CD14-positive monocyte (primary cell): ENCODE data around the gene SRI. TPM values are rescaled to one million over a fixed set of nuclear protein-coding genes. Genes with fewer than 3 reads are reported as not detected.

Source experiments
- DNase-seq, 3 donors: peaks; one replicate each; pipeline ENCODE4 v3.0.0-alpha.2; 2011 to 2022
- H2AFZ ChIP-seq: 2 replicates; pipeline ENCODE4 v1.6.0; 2012; ENCODE audit warnings: mild to moderate bottlenecking, low read depth, low read length, inconsistent platforms; ENCODE audit not compliant: insufficient read depth, poor library complexity, severe bottlenecking
- H3K27ac ChIP-seq, 2 donors: 1 replicate in 1 of 2; 2 replicates in 1 of 2; pipeline ENCODE4 v1.5.1; 2012 to 2013; ENCODE audit warnings: low read length in 2 of 2, control low read depth in 1 of 2, inconsistent platforms in 1 of 2, low read depth in 1 of 2, mild to moderate bottlenecking in 1 of 2
- H3K27me3 ChIP-seq, 2 donors: one replicate each; pipeline versions ENCODE4 v1.6.0 to v1.6.1; 2011 to 2013; ENCODE audit warnings: low read length in 2 of 2; ENCODE audit not compliant: control insufficient read depth in 2 of 2, insufficient read depth in 2 of 2
- H3K36me3 ChIP-seq, 2 donors: replicated peaks in 1 of 2; 1 replicate in 1 of 2; 2 replicates in 1 of 2; pipeline versions ENCODE4 v1.5.1 to v1.6.1; 2012 to 2013; ENCODE audit warnings: low read length in 2 of 2, control low read depth in 1 of 2, inconsistent platforms in 1 of 2, mild to moderate bottlenecking in 1 of 2; ENCODE audit not compliant: insufficient read depth in 2 of 2, control insufficient read depth in 1 of 2
- H3K4me1 ChIP-seq, 2 donors: 1 replicate in 1 of 2; 2 replicates in 1 of 2; pipeline versions ENCODE4 v1.5.1 to v1.6.1; 2012 to 2013; ENCODE audit warnings: low read length in 2 of 2, control low read depth in 1 of 2, inconsistent platforms in 1 of 2, mild to moderate bottlenecking in 1 of 2, moderate library complexity in 1 of 2; ENCODE audit not compliant: insufficient read depth in 2 of 2, control insufficient read depth in 1 of 2
- H3K4me2 ChIP-seq: replicated peaks from 2 replicates; pipeline ENCODE3; 2012; ENCODE audit warnings: low read length, moderate library complexity, mild to moderate bottlenecking; ENCODE audit not compliant: poor library complexity, severe bottlenecking; ENCODE audit errors: extremely low read depth
- H3K4me3 ChIP-seq, 3 experiments: fragments of 200-600 bp in 1 of 3; sonication (generic) in 1 of 3; replicated peaks in 1 of 3; 1 replicate in 2 of 3; 2 replicates in 1 of 3; pipeline ENCODE4 v1.5.1; 2011 to 2013; ENCODE audit warnings: low read length in 3 of 3, mild to moderate bottlenecking in 3 of 3, control low read depth in 2 of 3, low read depth in 2 of 3, inconsistent platforms in 1 of 3, moderate library complexity in 1 of 3
- H3K79me2 ChIP-seq: 2 replicates; pipeline ENCODE4 v1.6.0; 2012; ENCODE audit warnings: mild to moderate bottlenecking, control low read depth, inconsistent platforms, low read length, moderate library complexity; ENCODE audit not compliant: insufficient read depth
- H3K9ac ChIP-seq: 2 replicates; pipeline ENCODE4 v1.6.0; 2017; ENCODE audit warnings: low read length, mild to moderate bottlenecking; ENCODE audit not compliant: insufficient read depth, poor library complexity, severe bottlenecking
- H3K9me3 ChIP-seq, 2 donors: replicated peaks in 1 of 2; 1 replicate in 1 of 2; 2 replicates in 1 of 2; pipeline versions ENCODE4 v1.5.1 to v1.6.1; 2012 to 2013; ENCODE audit warnings: low read length in 2 of 2, control low read depth in 1 of 2; ENCODE audit not compliant: control insufficient read depth in 1 of 2, insufficient read depth in 1 of 2
- H4K20me1 ChIP-seq: 2 replicates; pipeline ENCODE4 v1.6.0; 2012; ENCODE audit warnings: mild to moderate bottlenecking, low read length, control low read depth, moderate library complexity; ENCODE audit not compliant: insufficient read depth
- H3K27ac Mint-ChIP-seq, 7 donors: one replicate each; pipeline ENCODE4 v1.8.0; 2020; ENCODE audit warnings: mild to moderate bottlenecking in 7 of 7, mixed read lengths in 7 of 7, moderate library complexity in 6 of 7, inconsistent platforms in 2 of 7
- H3K27me3 Mint-ChIP-seq, 3 donors: one replicate each; pipeline ENCODE4 v1.8.0; 2021 to 2022; ENCODE audit warnings: low read depth in 3 of 3, mild to moderate bottlenecking in 3 of 3, mixed read lengths in 3 of 3, moderate library complexity in 3 of 3, inconsistent platforms in 1 of 3
- H3K36me3 Mint-ChIP-seq, 2 donors: one replicate each; pipeline ENCODE4 v1.8.0; 2020; ENCODE audit warnings: mixed read lengths in 2 of 2, inconsistent platforms in 1 of 2, mild to moderate bottlenecking in 1 of 2
- H3K4me1 Mint-ChIP-seq: one replicate; pipeline ENCODE4 v1.8.0; 2020; ENCODE audit warnings: mild to moderate bottlenecking, mixed read lengths
- H3K4me3 Mint-ChIP-seq, 2 donors: one replicate each; pipeline ENCODE4 v1.8.0; 2020; ENCODE audit warnings: mild to moderate bottlenecking in 2 of 2, mixed read lengths in 2 of 2, moderate library complexity in 1 of 2
- H3K9me3 Mint-ChIP-seq, 7 donors: one replicate each; pipeline ENCODE4 v1.8.0; 2020 to 2022; ENCODE audit warnings: mixed read lengths in 7 of 7, mild to moderate bottlenecking in 6 of 7, moderate library complexity in 6 of 7, inconsistent platforms in 2 of 7
- CTCF ChIP-seq: fragments of 200-600 bp; IDR thresholded peaks from one replicate; pipeline ENCODE4 v1.8.0; 2022; ENCODE audit warnings: antibody characterized with exemption, mild to moderate bottlenecking
- WGBS: methylation state at CpG from one replicate; pipeline ENCODE4 v1.1.5; 2013; ENCODE audit warnings: missing lambda C conversion rate; ENCODE audit not compliant: insufficient coverage; 5-methylcytosine and 5-hydroxymethylcytosine counted together
- intact Hi-C, 2 donors: fragments of 100-400 bp; cut with micrococcal nuclease; formaldehyde crosslinking; loops; one replicate each; pipeline versions ENCODE4 v1.15.0 to v1.15.1; 2023
- polyA plus RNA-seq, 3 donors: library from polyadenylated mRNA; depleted of rRNA in 1 of 3; unstranded in 2 of 3; stranded (reverse) in 1 of 3; fragments of 300-500 nt in 2 of 3; fragments of >200 nt in 1 of 3; fragmentation: Illumina TruSeq in 2 of 3; gene quantifications; 1 replicate in 2 of 3; 2 replicates in 1 of 3; pipeline ENCODE4 v1.2.3, GENCODE V29; 2012 to 2021

Gene SRI
- polyA plus RNA-seq, 3 donors: 53.0 to 238 (median 216) TPM

DNA sequence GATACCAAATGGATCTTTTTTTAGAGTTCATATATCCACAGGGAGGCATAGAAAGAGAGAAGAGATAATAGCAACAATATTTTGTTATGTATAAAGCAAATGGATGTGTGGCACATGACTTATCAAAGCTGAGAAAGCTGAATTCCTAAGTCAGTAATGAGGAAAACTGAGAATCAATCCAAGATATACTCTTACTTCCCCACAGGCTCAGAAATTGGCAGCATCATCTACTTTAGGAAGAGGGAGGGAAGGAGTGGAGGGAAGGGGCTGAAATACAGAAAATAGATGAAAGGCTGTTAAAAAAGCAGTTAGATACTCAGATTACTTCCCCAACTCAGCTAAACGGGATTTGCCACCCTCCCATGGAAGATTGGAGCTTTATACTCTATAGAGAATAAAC is 63.5 kb downstream of the SRI start:
- H3K27me3 ChIP-seq: no peaks in the 10 kb centered on the region
- DNase-seq: no peak
- WGBS: no CpG with 5 or more reads among the region's 1 CpG
- peaks cover 0 to 4% (median 0%) of the 10 kb centered on the region in 3 donors for H3K27me3 Mint-ChIP-seq
- H3K36me3 Mint-ChIP-seq: no peaks in the 10 kb centered on the region
- H4K20me1 ChIP-seq: no peaks in the 10 kb centered on the region
- no peaks in the 10 kb centered on the region for H3K36me3 ChIP-seq
- no peak overlapping the region for H3K27ac ChIP-seq
- H3K9me3 ChIP-seq: no peaks in the 10 kb centered on the region
- H3K4me3 Mint-ChIP-seq: no peak overlapping the region
- no peak for TF ChIP-seq CTCF
- no peak overlapping the region for H3K27ac Mint-ChIP-seq
- H3K9ac ChIP-seq: no peak overlapping the region
- H3K4me1 Mint-ChIP-seq: no peaks in the 10 kb centered on the region
- H3K4me2 ChIP-seq: no peak overlapping the region
- H3K79me2 ChIP-seq: no peaks in the 10 kb centered on the region
- H3K4me1 ChIP-seq: no peaks in the 10 kb centered on the region
- peaks cover 6 to 16% (median 9%) of the 10 kb centered on the region in 7 donors for H3K9me3 Mint-ChIP-seq
- no peak overlapping the region for H3K4me3 ChIP-seq
- intact Hi-C loops: no loop called here
- no peak overlapping the region for H2AFZ ChIP-seq

DNA sequence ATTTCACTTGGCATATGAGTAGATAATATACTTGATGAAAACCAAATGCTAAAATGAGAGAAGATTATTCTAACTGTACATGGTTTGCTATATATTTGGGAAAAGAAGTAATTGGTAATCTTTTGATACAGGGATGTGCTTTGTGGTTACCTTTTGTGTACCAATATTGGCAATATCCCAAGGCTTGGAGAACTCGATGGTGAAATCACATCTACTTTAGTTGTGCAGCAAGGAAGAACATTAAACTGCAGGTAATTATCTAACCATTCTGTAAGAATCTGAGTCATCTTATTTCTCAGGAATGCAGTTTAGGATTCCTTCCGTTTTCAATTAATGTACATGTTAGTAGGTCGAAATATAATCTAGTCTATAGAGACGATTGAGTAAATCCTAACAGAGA is 64.1 kb downstream of the SRI start:
- Histone ChIP-seq H3K36me3 (no peaks in the 10 kb centered on the region), H2AFZ (no peak overlapping the region), H3K27ac (no peak overlapping the region), H4K20me1 (no peaks in the 10 kb centered on the region), H3K9ac (no peak overlapping the region), H3K9me3 (no peaks in the 10 kb centered on the region), H3K27me3 (no peaks in the 10 kb centered on the region), H3K79me2 (no peaks in the 10 kb centered on the region), H3K4me3 (no peak overlapping the region), H3K4me2 (no peak overlapping the region), H3K4me1 (no peaks in the 10 kb centered on the region)
- 94% methylated on average over 3 of the region's 4 CpGs for WGBS
- Mint-ChIP-seq H3K9me3 (peaks cover 6 to 15% (median 9%) of the 10 kb centered on the region in 7 donors), H3K4me3 (no peak overlapping the region), H3K4me1 (no peaks in the 10 kb centered on the region), H3K27me3 (peaks cover 0 to 4% (median 0%) of the 10 kb centered on the region in 3 donors), H3K27ac (no peak overlapping the region), H3K36me3 (no peaks in the 10 kb centered on the region)
- DNase-seq: no peak
- intact Hi-C loops: no loop called here
- TF ChIP-seq CTCF: no peak

Other genes with a start within 250 kb of the SRI start
- 10 to 100 TPM; 17.1 to 40.0 (median 26.2) TPM for gene STEAP4, start 86.9 kb upstream of the SRI start, polyA plus RNA-seq